Measurements from ENCODE around the gene PLCG1. TPM values are rescaled to one million over a fixed set of nuclear protein-coding genes. Genes with fewer than 3 reads are reported as not detected.

The PLCG1 gene
- total and polyA plus RNA-seq, 7 donors, result 16.0 to 43.1 (median 22.9) TPM

DNA sequence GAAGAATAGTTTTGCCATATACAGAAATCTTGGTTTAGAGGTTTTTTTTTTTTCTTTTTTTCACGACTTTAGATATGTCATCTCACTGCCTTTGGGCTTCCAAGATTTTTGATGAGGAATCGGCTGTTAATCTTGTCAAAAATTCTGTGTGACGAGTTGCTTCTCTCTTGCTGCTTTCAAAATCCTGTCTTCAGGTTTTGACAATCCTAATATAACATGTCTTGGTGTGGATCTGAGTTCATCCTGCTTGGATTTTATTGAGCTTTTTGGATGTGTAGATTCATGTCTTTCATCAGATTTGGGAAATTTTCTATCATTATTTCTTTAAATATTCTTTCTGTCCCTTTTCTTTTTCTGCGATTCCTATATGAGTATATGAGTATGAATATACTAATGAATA is 61.1 kb downstream of the PLCG1 start:
- WGBS, 3 donors, result 97 to 99% (median 98%) methylated on average over 4 of the region's 4 CpGs
- Histone ChIP-seq H3K27ac (no peak overlapping the region), H3K27me3 (ENCODE audit: insufficient read depth in 3 of 3, low read length in 2 of 3) (no peaks in the 10 kb centered on the region), H3K4me3 (no peak overlapping the region), H3K36me3 (ENCODE audit: insufficient read depth in 1 of 2, low read depth in 1 of 2) (peaks cover 0 to 20% of the 10 kb centered on the region in 2 donors), H3K4me1 (peaks cover 5% of the 10 kb centered on the region), H3K9me3 (peaks cover 16% of the 10 kb centered on the region)
- TF ChIP-seq, protein P1, sequence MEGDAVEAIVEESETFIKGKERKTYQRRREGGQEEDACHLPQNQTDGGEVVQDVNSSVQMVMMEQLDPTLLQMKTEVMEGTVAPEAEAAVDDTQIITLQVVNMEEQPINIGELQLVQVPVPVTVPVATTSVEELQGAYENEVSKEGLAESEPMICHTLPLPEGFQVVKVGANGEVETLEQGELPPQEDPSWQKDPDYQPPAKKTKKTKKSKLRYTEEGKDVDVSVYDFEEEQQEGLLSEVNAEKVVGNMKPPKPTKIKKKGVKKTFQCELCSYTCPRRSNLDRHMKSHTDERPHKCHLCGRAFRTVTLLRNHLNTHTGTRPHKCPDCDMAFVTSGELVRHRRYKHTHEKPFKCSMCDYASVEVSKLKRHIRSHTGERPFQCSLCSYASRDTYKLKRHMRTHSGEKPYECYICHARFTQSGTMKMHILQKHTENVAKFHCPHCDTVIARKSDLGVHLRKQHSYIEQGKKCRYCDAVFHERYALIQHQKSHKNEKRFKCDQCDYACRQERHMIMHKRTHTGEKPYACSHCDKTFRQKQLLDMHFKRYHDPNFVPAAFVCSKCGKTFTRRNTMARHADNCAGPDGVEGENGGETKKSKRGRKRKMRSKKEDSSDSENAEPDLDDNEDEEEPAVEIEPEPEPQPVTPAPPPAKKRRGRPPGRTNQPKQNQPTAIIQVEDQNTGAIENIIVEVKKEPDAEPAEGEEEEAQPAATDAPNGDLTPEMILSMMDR (IDR thresholded peaks at IDR 0.05), result no peak
- ATAC-seq, result no peak
- intact Hi-C loops (cut with DNase I), result no loop called here
- no peak for DNase-seq

DNA sequence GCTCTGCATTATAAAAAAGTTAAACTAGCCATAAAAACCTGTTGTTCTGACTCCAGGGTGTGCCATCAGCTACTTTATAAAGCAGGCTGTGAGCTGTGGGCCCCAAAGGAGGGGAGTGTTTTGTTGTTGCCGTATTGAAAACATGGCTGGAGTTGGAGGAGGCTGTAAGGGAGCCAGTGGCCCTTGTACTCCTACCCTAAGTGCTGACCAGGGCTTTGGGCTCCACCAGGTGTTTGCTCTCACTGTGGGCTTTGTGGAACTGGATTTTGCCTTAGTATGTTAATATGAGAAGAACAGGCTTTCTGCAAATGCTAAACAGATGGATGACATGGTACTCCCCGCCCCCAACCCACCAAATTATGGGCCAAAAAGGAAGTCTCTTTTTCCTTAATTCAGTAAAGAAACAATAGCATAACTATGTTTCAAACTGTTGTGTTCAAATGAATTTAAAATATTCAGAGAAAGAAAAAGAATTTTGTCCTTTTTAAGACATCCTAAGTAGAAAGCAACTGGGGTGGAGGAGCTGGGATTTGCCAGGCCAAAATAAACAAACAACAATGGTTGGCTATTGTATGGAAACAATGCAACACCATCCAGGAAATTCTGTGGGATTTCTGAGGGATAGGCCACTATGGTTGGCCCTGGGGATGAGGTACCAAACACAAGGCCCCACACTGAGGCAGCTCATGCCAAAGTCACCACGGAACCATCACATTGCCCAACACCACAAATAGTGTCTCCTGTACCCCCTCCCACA is 63.3 kb downstream of the PLCG1 start:
- WGBS, 3 donors, result 77 to 86% (median 85%) methylated on average over 3 of the region's 3 CpGs
- no peak for ATAC-seq
- intact Hi-C loops (cut with DNase I), result no loop called here

DNA sequence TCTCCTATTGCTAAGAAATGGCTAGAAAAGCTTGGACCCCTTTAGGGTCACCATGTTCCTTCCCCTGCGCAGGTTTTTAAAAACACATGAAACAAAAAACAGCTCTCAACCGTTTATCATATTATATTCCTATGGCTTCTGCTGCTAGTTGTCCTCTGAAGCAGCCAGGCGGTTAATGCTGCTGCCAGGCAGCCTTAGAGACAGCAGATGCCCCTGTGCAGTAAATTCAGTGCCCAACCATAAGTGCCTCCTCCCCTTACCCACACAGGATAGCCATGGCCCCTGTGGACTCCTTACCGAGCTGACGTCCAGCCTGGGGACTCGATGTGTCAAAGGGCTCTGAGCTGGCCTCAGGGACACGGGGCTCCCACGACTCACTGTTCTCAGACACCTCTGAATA is 64.4 kb downstream of the PLCG1 start:
- peaks cover 0 to 33% of the 10 kb centered on the region in 2 donors for H3K36me3 ChIP-seq (ENCODE audit: insufficient read depth in 1 of 2, low read depth in 1 of 2)
- H3K4me3 ChIP-seq, result no peak overlapping the region
- H3K9me3 ChIP-seq, result peaks cover 15% of the 10 kb centered on the region
- no peak for ATAC-seq
- DNase-seq, result no peak
- no peak overlapping the region for H3K27ac ChIP-seq
- H3K27me3 ChIP-seq (ENCODE audit: insufficient read depth in 3 of 3, low read length in 2 of 3), result no peaks in the 10 kb centered on the region
- WGBS, 3 donors, result 92 to 95% (median 92%) methylated on average over 8 of the region's 8 CpGs
- TF ChIP-seq, protein P1 (IDR thresholded peaks at IDR 0.05), result no peak
- intact Hi-C loops (cut with DNase I), result no loop called here
- H3K4me1 ChIP-seq, result peaks cover 5% of the 10 kb centered on the region

More for the DNA sequence above, 63.3 kb downstream of the PLCG1 start:
- TF ChIP-seq, protein P1 (IDR thresholded peaks at IDR 0.05), result no peak
- DNase-seq, result no peak
- Histone ChIP-seq H3K4me1 (peaks cover 5% of the 10 kb centered on the region), H3K27me3 (ENCODE audit: insufficient read depth in 3 of 3, low read length in 2 of 3) (no peaks in the 10 kb centered on the region), H3K4me3 (no peak overlapping the region), H3K27ac (no peak overlapping the region), H3K9me3 (peaks cover 15% of the 10 kb centered on the region), H3K36me3 (ENCODE audit: insufficient read depth in 1 of 2, low read depth in 1 of 2) (peaks cover 0 to 33% of the 10 kb centered on the region in 2 donors)

DNA sequence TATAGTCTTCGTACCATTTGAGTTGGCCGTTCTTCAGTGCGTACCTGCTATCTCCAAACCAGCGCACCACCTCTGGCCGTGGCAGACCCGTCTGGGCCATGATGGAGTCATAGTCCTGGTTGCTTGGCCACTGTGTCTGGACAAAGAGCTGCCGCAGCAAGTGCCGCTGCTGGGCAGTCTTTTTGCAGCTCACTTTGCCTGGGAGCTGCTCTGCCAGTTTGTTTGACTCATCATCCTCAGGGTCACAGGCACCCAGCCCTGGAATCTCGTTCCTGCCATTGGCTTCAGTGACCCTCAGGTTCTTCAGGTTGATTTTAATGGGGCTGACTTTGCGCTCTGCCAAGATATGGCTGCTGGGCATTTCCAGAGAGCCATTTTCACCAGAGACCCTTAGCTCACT is 65.1 kb downstream of the PLCG1 start:
- intact Hi-C loops (cut with DNase I), result no loop called here
- peaks cover 5% of the 10 kb centered on the region for H3K4me1 ChIP-seq

More for the DNA sequence above, 65.1 kb downstream of the PLCG1 start:
- Histone ChIP-seq H3K9me3 (peaks cover 15% of the 10 kb centered on the region), H3K4me3 (no peak overlapping the region), H3K27me3 (ENCODE audit: insufficient read depth in 3 of 3, low read length in 2 of 3) (no peaks in the 10 kb centered on the region), H3K27ac (no peak overlapping the region), H3K36me3 (ENCODE audit: insufficient read depth in 1 of 2, low read depth in 1 of 2) (peaks cover 0 to 33% of the 10 kb centered on the region in 2 donors)
- ATAC-seq, result no peak
- TF ChIP-seq, protein P1 (IDR thresholded peaks at IDR 0.05), result no peak
- 95 to 96% (median 96%) methylated on average over 10 of the region's 10 CpGs for WGBS, 3 donors
- DNase-seq, result no peak
